ENCODE results near the gene ASNSD1. TPM values are rescaled to one million over a fixed set of nuclear protein-coding genes. Genes with fewer than 3 reads are reported as not detected.
A peak's percentile ranks its signal among the peaks of the same experiment; 100 is the strongest.

The ASNSD1 gene
- total and polyA plus RNA-seq, 2 of the 13 experiments (the other 11 are each of a cell fraction or from before 2014, with no cell fraction given) = 35.1 to 96.6 TPM

DNA sequence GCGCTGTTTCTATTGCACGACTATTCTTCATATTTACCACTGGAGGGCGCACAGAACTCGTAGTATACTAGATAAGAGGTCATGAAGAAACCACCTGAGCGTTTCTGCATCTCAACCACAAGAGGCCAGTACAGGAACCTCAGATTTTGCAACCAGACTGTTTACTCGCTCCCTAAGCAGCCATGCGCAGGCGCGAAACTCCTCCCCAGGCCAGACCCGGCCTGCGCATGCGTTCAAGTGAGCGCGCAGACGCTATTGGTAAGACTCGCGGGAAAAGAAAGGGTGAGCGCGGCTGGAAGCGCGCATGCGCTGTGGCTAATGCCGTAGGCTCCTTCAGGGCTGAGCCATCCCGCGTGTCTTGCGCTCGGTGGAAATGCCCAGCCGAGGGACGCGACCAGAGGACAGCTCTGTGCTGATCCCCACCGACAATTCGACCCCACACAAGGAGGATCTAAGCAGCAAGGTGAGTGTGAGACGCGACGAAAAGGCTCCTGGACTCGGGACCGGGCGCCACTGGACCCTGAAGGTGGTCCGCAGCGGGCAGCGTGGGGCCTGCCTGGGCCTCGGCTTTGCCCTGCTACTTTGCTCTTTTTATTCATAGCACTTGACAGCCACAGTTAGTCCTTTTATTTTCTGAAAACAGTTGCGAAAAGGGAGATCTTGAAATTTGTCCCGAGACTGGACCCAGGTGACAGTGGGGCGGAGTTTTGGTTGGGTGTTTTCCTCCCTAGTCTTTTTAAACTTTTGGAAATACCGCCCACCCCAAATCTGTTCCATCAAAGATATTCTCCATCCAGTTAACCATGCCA is at the start of gene ASNSD1 (continued):
- TF ChIP-seq MED8 (CRISPR knock-in tag; IDR thresholded peaks at IDR 0.05; ENCODE audit: insufficient replicate concordance) (peak; percentile 62), SAP130 (CRISPR knock-in tag; IDR thresholded peaks at IDR 0.05; ENCODE audit: low read depth) (peak; percentile 85), MIER2 (CRISPR knock-in tag; IDR thresholded peaks at IDR 0.05) (peak; percentile 29; the same call in 1 of the 2 replicates), NCOA2 (CRISPR knock-in tag; IDR thresholded peaks at IDR 0.05) (0 out of 2 replicates have a peak, but pooled peaks have one; percentile 23), REL (CRISPR knock-in tag; conservative IDR thresholded peaks at IDR 0.05) (no peak; the same call in 1 of the 2 replicates), ETV6 (CRISPR knock-in tag; conservative IDR thresholded peaks at IDR 0.05) (peak; percentile 63), RARA (CRISPR knock-in tag; IDR thresholded peaks at IDR 0.05) (peak; percentile 50), ZNF550 (CRISPR knock-in tag; IDR thresholded peaks at IDR 0.05; ENCODE audit: borderline replicate concordance) (no peak; the same call in 1 of the 2 replicates), ZNF350 (CRISPR knock-in tag; IDR thresholded peaks at IDR 0.05; ENCODE audit: borderline replicate concordance, low read depth) (peak; percentile 90), SYNCRIP (IDR thresholded peaks at IDR 0.05; ENCODE audit: insufficient read depth, low read depth, low read length) (no peak), SOX6 (IDR thresholded peaks at IDR 0.05) (no peak), SOX6 (CRISPR knock-in tag; IDR thresholded peaks at IDR 0.05) (peak; percentile 78), FOXM1 (CRISPR knock-in tag; IDR thresholded peaks at IDR 0.05) (0 out of 2 replicates have a peak, but pooled peaks have one; percentile 80), TRIM24 (CRISPR knock-in tag; IDR thresholded peaks at IDR 0.05) (no peak), MAFK (conservative IDR thresholded peaks at IDR 0.05 in 1 of 2, IDR thresholded peaks at IDR 0.05 in 1 of 2; ENCODE audit: low read length in 2 of 2) (peak in 1 of 2 experiments; percentile 50; a peak in 2 of 4 replicates), JUN (CRISPR knock-in tag; IDR thresholded peaks at IDR 0.05) (peak; percentile 66; the same call in 1 of the 2 replicates), MXD4 (CRISPR knock-in tag; IDR thresholded peaks at IDR 0.05) (peak; percentile 82), FOXK2 (IDR thresholded peaks at IDR 0.05) (peak; percentile 91), ZNF660 (CRISPR knock-in tag; IDR thresholded peaks at IDR 0.05; ENCODE audit: borderline replicate concordance, low read depth) (no peak)
- TF ChIP-seq, protein P1, sequence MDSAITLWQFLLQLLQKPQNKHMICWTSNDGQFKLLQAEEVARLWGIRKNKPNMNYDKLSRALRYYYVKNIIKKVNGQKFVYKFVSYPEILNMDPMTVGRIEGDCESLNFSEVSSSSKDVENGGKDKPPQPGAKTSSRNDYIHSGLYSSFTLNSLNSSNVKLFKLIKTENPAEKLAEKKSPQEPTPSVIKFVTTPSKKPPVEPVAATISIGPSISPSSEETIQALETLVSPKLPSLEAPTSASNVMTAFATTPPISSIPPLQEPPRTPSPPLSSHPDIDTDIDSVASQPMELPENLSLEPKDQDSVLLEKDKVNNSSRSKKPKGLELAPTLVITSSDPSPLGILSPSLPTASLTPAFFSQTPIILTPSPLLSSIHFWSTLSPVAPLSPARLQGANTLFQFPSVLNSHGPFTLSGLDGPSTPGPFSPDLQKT (CRISPR knock-in tag; IDR thresholded peaks at IDR 0.05; ENCODE audit: borderline replicate concordance) = no peak
- TF ChIP-seq, protein P2, sequence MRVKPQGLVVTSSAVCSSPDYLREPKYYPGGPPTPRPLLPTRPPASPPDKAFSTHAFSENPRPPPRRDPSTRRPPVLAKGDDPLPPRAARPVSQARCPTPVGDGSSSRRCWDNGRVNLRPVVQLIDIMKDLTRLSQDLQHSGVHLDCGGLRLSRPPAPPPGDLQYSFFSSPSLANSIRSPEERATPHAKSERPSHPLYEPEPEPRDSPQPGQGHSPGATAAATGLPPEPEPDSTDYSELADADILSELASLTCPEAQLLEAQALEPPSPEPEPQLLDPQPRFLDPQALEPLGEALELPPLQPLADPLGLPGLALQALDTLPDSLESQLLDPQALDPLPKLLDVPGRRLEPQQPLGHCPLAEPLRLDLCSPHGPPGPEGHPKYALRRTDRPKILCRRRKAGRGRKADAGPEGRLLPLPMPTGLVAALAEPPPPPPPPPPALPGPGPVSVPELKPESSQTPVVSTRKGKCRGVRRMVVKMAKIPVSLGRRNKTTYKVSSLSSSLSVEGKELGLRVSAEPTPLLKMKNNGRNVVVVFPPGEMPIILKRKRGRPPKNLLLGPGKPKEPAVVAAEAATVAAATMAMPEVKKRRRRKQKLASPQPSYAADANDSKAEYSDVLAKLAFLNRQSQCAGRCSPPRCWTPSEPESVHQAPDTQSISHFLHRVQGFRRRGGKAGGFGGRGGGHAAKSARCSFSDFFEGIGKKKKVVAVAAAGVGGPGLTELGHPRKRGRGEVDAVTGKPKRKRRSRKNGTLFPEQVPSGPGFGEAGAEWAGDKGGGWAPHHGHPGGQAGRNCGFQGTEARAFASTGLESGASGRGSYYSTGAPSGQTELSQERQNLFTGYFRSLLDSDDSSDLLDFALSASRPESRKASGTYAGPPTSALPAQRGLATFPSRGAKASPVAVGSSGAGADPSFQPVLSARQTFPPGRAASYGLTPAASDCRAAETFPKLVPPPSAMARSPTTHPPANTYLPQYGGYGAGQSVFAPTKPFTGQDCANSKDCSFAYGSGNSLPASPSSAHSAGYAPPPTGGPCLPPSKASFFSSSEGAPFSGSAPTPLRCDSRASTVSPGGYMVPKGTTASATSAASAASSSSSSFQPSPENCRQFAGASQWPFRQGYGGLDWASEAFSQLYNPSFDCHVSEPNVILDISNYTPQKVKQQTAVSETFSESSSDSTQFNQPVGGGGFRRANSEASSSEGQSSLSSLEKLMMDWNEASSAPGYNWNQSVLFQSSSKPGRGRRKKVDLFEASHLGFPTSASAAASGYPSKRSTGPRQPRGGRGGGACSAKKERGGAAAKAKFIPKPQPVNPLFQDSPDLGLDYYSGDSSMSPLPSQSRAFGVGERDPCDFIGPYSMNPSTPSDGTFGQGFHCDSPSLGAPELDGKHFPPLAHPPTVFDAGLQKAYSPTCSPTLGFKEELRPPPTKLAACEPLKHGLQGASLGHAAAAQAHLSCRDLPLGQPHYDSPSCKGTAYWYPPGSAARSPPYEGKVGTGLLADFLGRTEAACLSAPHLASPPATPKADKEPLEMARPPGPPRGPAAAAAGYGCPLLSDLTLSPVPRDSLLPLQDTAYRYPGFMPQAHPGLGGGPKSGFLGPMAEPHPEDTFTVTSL (CRISPR knock-in tag; IDR thresholded peaks at IDR 0.05; ENCODE audit: borderline replicate concordance) = no peak
- TF ChIP-seq, protein P3, sequence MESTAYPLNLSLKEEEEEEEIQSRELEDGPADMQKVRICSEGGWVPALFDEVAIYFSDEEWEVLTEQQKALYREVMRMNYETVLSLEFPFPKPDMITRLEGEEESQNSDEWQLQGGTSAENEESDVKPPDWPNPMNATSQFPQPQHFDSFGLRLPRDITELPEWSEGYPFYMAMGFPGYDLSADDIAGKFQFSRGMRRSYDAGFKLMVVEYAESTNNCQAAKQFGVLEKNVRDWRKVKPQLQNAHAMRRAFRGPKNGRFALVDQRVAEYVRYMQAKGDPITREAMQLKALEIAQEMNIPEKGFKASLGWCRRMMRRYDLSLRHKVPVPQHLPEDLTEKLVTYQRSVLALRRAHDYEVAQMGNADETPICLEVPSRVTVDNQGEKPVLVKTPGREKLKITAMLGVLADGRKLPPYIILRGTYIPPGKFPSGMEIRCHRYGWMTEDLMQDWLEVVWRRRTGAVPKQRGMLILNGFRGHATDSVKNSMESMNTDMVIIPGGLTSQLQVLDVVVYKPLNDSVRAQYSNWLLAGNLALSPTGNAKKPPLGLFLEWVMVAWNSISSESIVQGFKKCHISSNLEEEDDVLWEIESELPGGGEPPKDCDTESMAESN (CRISPR knock-in tag; conservative IDR thresholded peaks at IDR 0.05) = peak; percentile 94; the same call in 1 of the 2 replicates

Measured in HepG2 (cell line).